SK-N-SH (cell line): Measurements from ENCODE around the gene SPIRE2. TPM values are rescaled to one million over a fixed set of nuclear protein-coding genes. Genes with fewer than 3 reads are reported as not detected.

Experiments used
- CTCF ChIA-PET: fragments of 300-600, 350-600 bp; formaldehyde crosslinking; extraction: SDS; loops from one replicate; lab custom pipeline; 2021; lab: Yijun Ruan, JAX
- POLR2A ChIA-PET: fragments of 350-600 bp; sonication (Branson Sonifier 250); formaldehyde crosslinking; extraction: SDS; loops from one replicate; lab custom pipeline; 2020; ENCODE audit warnings: antibody characterized with exemption, inconsistent platforms; lab: Yijun Ruan, JAX
- DNase-seq: peaks from one replicate; pipeline ENCODE4 v3.0.0; 2012
- H2AFZ ChIP-seq: fragments of 200-600 bp; sonication (generic); 2 replicates; pipeline ENCODE4 v1.8.1; 2016; ENCODE audit warnings: antibody characterized with exemption, mild to moderate bottlenecking, low read depth
- H3F3A ChIP-seq: fragments of 200-600 bp; sonication (generic); replicated peaks from 2 replicates; pipeline ENCODE3; 2016; ENCODE audit warnings: antibody characterized with exemption, mild to moderate bottlenecking; ENCODE audit not compliant: insufficient read depth
- H3K27ac ChIP-seq, 2 experiments: fragments of 200-500 bp in 1 of 2; fragments of 200-600 bp in 1 of 2; sonication (Bioruptor generic) in 1 of 2; sonication (generic), shearing (Covaris generic) in 1 of 2; 2 replicates each; pipeline versions ENCODE4 v1.5.1 to v1.6.1; 2014 to 2016; ENCODE audit warnings: low read depth in 2 of 2, inconsistent platforms in 1 of 2, low read length in 1 of 2, mild to moderate bottlenecking in 1 of 2, mixed read lengths in 1 of 2
- H3K27me3 ChIP-seq: fragments of 200-600 bp; sonication (generic), shearing (Covaris generic); 2 replicates; pipeline ENCODE4 v1.6.1; 2016; ENCODE audit warnings: mixed run types; ENCODE audit not compliant: insufficient read depth
- H3K36me3 ChIP-seq, 2 experiments: fragments of 200-500 bp in 1 of 2; fragments of 200-600 bp in 1 of 2; sonication (Bioruptor generic) in 1 of 2; sonication (generic) in 1 of 2; replicated peaks in 1 of 2; 2 replicates each; pipeline versions ENCODE3 to v1.5.1; 2014 to 2016; ENCODE audit warnings: low read length in 1 of 2, mild to moderate bottlenecking in 1 of 2; ENCODE audit not compliant: insufficient read depth in 2 of 2, control insufficient read depth in 1 of 2
- H3K4me1 ChIP-seq, 2 experiments: fragments of 200-500 bp in 1 of 2; fragments of 200-600 bp in 1 of 2; sonication (Bioruptor generic) in 1 of 2; sonication (generic), shearing (Covaris generic) in 1 of 2; 2 replicates each; pipeline versions ENCODE4 v1.5.1 to v1.6.1; 2014 to 2016; ENCODE audit warnings: low read depth in 1 of 2, low read length in 1 of 2, mixed run types in 1 of 2; ENCODE audit not compliant: insufficient read depth in 2 of 2, control insufficient read depth in 1 of 2
- H3K4me2 ChIP-seq: fragments of 200-600 bp; sonication (generic), shearing (Covaris generic); 2 replicates; pipeline ENCODE4 v1.6.1; 2017; ENCODE audit warnings: mixed run types
- H3K4me3 ChIP-seq, 2 experiments: fragments of 200-500 bp in 1 of 2; fragments of 200-600 bp in 1 of 2; sonication (Bioruptor generic) in 1 of 2; sonication (generic), shearing (Covaris generic) in 1 of 2; 2 replicates each; pipeline versions ENCODE4 v1.5.1 to v1.8.1; 2014 to 2016; ENCODE audit warnings: low read depth in 2 of 2, inconsistent platforms in 1 of 2, low read length in 1 of 2, mild to moderate bottlenecking in 1 of 2, mixed read lengths in 1 of 2, moderate library complexity in 1 of 2
- H3K79me2 ChIP-seq: fragments of 200-600 bp; sonication (generic); 2 replicates; pipeline ENCODE4 v1.8.1; 2017; ENCODE audit warnings: mild to moderate bottlenecking; ENCODE audit not compliant: insufficient read depth
- H3K9ac ChIP-seq: fragments of 200-600 bp; sonication (generic); 2 replicates; pipeline ENCODE4 v1.6.1; 2017; ENCODE audit warnings: mixed run types
- H3K9me2 ChIP-seq: fragments of 200-600 bp; sonication (generic); 2 replicates; pipeline ENCODE4 v1.6.1; 2017; ENCODE audit warnings: mixed run types
- H3K9me3 ChIP-seq: fragments of 200-600 bp; sonication (generic); 2 replicates; pipeline ENCODE4 v1.6.1; 2017; ENCODE audit warnings: mixed run types, mild to moderate bottlenecking, moderate library complexity
- H4K20me1 ChIP-seq: fragments of 200-600 bp; sonication (generic); 2 replicates; pipeline ENCODE4 v1.6.1; 2017; ENCODE audit warnings: mild to moderate bottlenecking, mixed run types; ENCODE audit not compliant: insufficient read depth
- ELF1 ChIP-seq: IDR thresholded peaks from 2 replicates; pipeline ENCODE4 v1.4.0; 2012
- EZH2phosphoT487 ChIP-seq: fragments of 200-600 bp; sonication (generic); IDR thresholded peaks from 2 replicates; pipeline ENCODE4 v1.6.1; 2017; ENCODE audit warnings: low read depth, mixed run types, mild to moderate bottlenecking, antibody characterized with exemption, moderate library complexity, borderline replicate concordance
- JUND ChIP-seq: IDR thresholded peaks from 2 replicates; pipeline ENCODE4 v1.4.0; 2012
- PBX3 ChIP-seq: IDR thresholded peaks from 2 replicates; pipeline ENCODE4; 2012
- RAD21 ChIP-seq: IDR thresholded peaks from 2 replicates; pipeline ENCODE4 v1.6.1; 2012; ENCODE audit warnings: mild to moderate bottlenecking, low read length
- RCOR1 ChIP-seq: fragments of 150-350 bp; IDR thresholded peaks from 2 replicates; pipeline ENCODE4 v1.6.1; 2017; ENCODE audit warnings: antibody characterized with exemption, low read length
- REST ChIP-seq: IDR thresholded peaks from 2 replicates; pipeline ENCODE4 v1.6.1; 2012; ENCODE audit warnings: mild to moderate bottlenecking, low read depth, low read length, moderate library complexity
- TAF1 ChIP-seq: IDR thresholded peaks from 2 replicates; pipeline ENCODE4 v1.6.1; 2012; ENCODE audit warnings: low read depth, mild to moderate bottlenecking, low read length, moderate library complexity, borderline replicate concordance
- TCF12 ChIP-seq: IDR thresholded peaks from 2 replicates; pipeline ENCODE4 v1.4.0; 2012
- TEAD4 ChIP-seq: IDR thresholded peaks from 2 replicates; pipeline ENCODE4 v1.4.0; 2012; ENCODE audit warnings: mild to moderate bottlenecking, borderline replicate concordance; ENCODE audit not compliant: insufficient read depth
- USF1 ChIP-seq: IDR thresholded peaks from 2 replicates; pipeline ENCODE4 v1.4.0; 2012; ENCODE audit warnings: low read depth, borderline replicate concordance
- YY1 ChIP-seq: IDR thresholded peaks from 2 replicates; pipeline ENCODE4 v1.4.0; 2012; ENCODE audit warnings: low read depth, mild to moderate bottlenecking
- WGBS: methylation state at CpG from one replicate; pipeline ENCODE4 v1.1.6; 2017; ENCODE audit warnings: low lambda C conversion rate; 5-methylcytosine and 5-hydroxymethylcytosine counted together
- polyA plus RNA-seq, 3 experiments: library from polyadenylated mRNA; depleted of rRNA; stranded (reverse); fragments of >200 nt; gene quantifications; 2 replicates each; pipeline ENCODE4 v1.2.3, GENCODE V29; 2012
- TF ChIP-seq, protein P1 (sequence below): IDR thresholded peaks from 2 replicates; pipeline ENCODE4 v1.4.0; 2012; ENCODE audit warnings: low read depth, borderline replicate concordance
- TF ChIP-seq, protein P2 (sequence below): fragments of 150-350 bp; IDR thresholded peaks from 2 replicates; pipeline ENCODE4 v1.6.1; 2017; ENCODE audit warnings: antibody characterized with exemption, low read length, low read depth, borderline replicate concordance

The SPIRE2 gene
- polyA plus RNA-seq, 1 of the 3 experiments (the other 2 are of a cell fraction), result 15.3 TPM

- Histone ChIP-seq H3K9ac (no peak overlapping the region), H3K27me3 (no peaks in the 10 kb centered on the region), H3K4me2 (no peak overlapping the region), H4K20me1 (0 out of 2 replicates have a peak, but pooled peaks cover 15% of the 10 kb centered on the region), H3K79me2 (peaks cover 12% of the 10 kb centered on the region; the same call in 1 of the 2 replicates), H3K36me3 (peaks cover 40 to 50% of the 10 kb centered on the region in 2 experiments), H3K27ac (no peak overlapping the region), H3K9me3 (no peaks in the 10 kb centered on the region), H3K4me3 (no peak overlapping the region), H3K9me2 (no peaks in the 10 kb centered on the region), H3F3A (no peaks in the 10 kb centered on the region), H3K4me1 (no peaks in the 10 kb centered on the region), H2AFZ (no peak overlapping the region)
- 92% methylated on average over 17 of the region's 18 CpGs for WGBS
- CTCF ChIA-PET, result no interaction called here
- TF ChIP-seq RAD21 (no peak), USF1 (no peak), RCOR1 (no peak), EZH2phosphoT487 (no peak), PBX3 (no peak), YY1 (no peak), ELF1 (no peak), TAF1 (no peak), TCF12 (no peak), TEAD4 (no peak), REST (no peak), JUND (no peak)
- TF ChIP-seq, protein P1, sequence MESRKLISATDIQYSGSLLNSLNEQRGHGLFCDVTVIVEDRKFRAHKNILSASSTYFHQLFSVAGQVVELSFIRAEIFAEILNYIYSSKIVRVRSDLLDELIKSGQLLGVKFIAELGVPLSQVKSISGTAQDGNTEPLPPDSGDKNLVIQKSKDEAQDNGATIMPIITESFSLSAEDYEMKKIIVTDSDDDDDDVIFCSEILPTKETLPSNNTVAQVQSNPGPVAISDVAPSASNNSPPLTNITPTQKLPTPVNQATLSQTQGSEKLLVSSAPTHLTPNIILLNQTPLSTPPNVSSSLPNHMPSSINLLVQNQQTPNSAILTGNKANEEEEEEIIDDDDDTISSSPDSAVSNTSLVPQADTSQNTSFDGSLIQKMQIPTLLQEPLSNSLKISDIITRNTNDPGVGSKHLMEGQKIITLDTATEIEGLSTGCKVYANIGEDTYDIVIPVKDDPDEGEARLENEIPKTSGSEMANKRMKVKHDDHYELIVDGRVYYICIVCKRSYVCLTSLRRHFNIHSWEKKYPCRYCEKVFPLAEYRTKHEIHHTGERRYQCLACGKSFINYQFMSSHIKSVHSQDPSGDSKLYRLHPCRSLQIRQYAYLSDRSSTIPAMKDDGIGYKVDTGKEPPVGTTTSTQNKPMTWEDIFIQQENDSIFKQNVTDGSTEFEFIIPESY, result no peak
- TF ChIP-seq, protein P2, sequence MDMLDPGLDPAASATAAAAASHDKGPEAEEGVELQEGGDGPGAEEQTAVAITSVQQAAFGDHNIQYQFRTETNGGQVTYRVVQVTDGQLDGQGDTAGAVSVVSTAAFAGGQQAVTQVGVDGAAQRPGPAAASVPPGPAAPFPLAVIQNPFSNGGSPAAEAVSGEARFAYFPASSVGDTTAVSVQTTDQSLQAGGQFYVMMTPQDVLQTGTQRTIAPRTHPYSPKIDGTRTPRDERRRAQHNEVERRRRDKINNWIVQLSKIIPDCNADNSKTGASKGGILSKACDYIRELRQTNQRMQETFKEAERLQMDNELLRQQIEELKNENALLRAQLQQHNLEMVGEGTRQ, result no peak
- TF ChIP-seq, all 33 proteins: peak for 0
- POLR2A ChIA-PET, result no interaction called here
- DNase-seq, result no peak
These were observed 63.9 kb downstream of the SPIRE2 start for GRCh38 chr16:89892055-89892630.
